ENCODE data around the gene RSRC2. TPM values are rescaled to one million over a fixed set of nuclear protein-coding genes. Genes with fewer than 3 reads are reported as not detected.
"Not testable (repeated sequence)": the region's sequence is repeated elsewhere in the genome, so short reads cannot be mapped to it uniquely, and the experiment has no call there.

Gene RSRC2
- total RNA-seq, 1 donor from 2014 or later: 83.3 TPM

DNA sequence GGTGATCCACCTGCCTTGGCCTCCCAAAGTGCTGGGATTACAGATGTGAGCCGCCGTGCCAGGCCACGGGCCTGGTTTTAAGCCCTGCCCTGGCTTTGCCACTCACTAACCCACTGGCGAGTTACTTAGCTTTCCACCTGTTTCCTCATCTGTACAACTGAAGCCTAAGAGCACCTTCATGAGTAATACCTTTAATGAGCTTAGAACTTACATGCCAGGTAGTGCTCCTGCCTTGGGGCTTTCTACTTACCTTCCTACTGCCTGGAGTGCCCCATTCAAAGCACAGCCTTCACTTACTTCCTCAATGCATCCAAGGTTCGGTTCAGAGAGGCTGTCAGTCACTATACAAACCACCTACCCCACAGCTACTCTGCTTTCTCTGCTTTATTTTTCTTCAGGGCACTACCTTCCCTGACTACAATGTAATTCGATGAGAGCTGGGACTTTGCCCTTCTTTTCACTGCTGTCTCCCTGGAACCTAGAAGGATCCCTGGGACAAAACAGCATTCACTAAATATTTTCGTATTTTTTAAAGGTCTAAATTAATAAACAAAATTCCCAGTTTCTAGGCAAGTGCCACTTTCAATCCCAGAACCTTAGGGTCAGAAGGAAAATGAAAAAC lies 39.8 kb downstream of the RSRC2 start:
- DNase-seq (ENCODE audit: low read depth): no peak

GRCh38 chr12:122486360-122486759 lies 40.4 kb downstream of the RSRC2 start:
- DNase-seq (ENCODE audit: low read depth): not testable (repeated sequence)

- not testable (repeated sequence) for DNase-seq (ENCODE audit: low read depth)
These were observed 42.4 kb downstream of the RSRC2 start for GRCh38 chr12:122484385-122484784.

GRCh38 chr12:122483969-122484368 lies 42.8 kb downstream of the RSRC2 start:
- DNase-seq (ENCODE audit: low read depth): no peak

GRCh38 chr12:122481861-122482260 lies 44.9 kb downstream of the RSRC2 start:
- no peak for DNase-seq (ENCODE audit: low read depth)

DNA sequence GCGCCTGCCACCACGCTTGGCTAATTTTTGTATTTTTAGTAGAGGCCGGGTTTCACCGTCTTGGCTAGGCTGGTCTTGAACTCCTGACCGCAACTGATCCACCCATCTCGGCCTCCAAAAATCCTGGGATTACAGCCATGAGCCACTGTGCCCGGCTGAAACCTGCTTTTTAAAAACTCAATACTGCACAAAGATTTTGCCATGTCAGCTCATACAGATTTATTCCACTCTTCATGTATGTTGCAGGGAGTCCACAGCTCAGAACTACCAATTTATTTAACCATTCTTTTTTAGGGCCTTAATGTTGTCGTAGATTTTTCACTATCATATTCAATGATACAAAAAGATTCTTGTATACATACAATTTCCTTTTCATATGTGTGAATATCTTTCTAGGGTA lies 46.0 kb downstream of the RSRC2 start:
- no peak for DNase-seq (ENCODE audit: low read depth)

DNA sequence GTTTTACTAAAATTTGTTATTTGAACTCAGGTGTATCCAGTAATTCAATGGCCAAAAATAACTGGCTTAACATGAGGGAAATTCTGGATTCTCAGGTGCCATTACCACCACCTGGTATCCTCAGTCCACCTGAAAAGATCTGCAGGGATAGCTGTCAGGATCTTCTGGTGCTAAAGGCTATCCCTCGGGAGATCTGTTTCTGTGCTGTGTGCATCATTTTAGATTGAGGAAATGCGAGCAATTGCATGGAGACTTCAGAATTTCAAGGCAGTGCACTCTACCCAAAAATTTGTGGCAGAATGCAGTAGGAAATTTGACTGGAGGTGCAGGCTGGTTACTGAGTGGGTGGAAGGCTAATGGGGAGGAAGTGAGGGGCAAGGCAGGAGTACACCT lies 52.4 kb downstream of the RSRC2 start:
- DNase-seq (ENCODE audit: low read depth): no peak

GRCh38 chr12:122473543-122474323 lies 53.0 kb downstream of the RSRC2 start:
- peak; percentile 24 for DNase-seq (ENCODE audit: low read depth)

DNA sequence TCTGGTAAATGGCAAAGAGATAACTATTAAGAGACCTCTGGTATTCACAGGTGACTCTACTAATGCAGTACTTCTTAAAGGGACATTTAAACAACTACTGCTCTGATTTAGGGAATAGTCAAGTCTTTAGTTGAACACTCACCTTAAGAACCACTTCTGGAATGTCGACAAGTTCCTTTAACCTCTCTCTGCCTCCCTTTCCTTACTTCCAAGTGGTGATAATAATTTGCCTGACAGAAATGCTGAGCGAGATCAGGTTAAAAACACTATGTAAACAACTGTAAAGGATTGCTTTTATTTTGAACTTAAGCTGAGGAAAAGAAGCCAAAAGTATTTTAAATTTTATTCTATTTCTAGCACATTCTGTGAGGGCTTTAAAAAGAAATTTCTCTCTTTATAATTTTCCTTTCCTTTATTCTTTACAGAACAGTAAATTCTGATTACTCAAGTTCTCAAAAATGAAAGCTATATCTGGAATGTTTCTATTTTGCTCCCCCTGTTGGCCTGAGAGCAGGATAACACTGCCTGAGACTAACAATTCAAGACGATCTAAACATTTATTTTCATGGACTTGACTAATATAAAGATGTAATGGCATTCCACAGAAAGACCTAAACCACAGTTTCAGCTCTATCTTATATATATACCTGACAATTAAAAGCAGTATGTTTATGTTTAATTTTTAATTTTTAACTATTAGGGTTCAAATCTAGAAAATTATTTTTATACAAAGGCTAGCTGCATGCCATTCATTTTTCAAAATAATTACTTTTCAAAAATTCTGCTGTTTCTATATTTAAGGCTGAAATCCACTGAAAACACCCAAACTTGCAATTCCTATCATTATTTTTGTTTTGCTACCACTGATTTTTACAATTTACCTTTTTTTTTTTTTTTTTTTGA lies 55.2 kb downstream of the RSRC2 start:
- DNase-seq (ENCODE audit: low read depth): peak; percentile 82

DNA sequence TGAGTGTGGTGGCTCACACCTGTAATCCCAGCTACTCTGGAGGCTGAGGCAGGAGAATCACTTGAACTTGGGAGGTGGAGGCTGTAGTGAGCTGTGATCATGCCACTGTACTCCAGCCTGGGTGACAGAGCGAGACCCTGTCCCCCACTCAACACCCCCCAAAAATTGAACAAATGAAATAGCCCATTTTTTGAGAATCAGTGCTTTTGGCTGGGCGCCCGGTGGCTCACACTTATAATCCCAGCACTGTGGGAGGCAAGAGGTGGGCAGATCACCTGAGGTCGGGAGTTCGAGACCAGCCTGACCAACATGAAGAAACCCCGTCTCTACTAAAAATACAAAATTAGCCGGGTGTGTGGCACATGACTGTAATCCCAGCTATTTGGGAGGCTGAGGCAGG lies 56.2 kb downstream of the RSRC2 start:
- DNase-seq (ENCODE audit: low read depth): not testable (repeated sequence)

DNA sequence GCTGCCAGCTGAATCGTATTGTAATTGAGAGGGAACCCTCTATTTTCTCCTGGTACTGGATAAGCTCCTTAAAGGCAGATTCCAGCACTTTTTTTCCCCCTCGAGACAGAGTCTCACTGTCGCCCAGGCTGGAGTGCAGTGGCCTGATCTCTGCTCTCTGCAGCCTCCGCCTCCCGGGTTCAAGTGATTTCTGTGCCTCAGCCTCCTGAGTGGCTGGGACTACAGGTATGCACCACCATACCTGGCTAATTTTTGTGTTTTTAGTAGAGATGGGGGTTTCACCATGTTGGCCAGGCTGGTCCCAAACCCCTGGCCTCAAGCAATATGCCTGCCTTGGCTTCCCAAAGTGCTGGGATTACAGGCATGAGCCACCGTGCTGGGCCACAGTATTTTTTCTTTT lies 56.9 kb downstream of the RSRC2 start:
- not testable (repeated sequence) for DNase-seq (ENCODE audit: low read depth)

DNA sequence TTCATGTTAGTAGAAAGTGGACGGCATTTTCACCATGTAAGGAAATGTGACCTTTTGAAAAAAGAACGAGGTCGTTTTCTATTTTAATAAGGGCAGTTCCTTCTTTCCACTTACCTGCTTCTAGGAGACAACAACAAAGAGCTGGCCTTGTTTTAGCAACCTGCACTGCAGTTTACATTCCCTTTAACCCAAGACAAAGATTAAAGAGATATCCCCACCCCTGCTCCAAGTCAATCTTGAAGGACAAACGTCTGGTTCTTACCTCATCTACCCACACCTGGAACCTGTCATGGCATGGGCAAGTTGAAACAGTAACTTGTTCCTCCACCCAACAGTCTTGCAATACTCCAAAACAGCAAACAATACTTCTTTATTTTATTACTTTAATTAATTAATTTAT lies 58.8 kb downstream of the RSRC2 start:
- no peak for DNase-seq (ENCODE audit: low read depth)

DNA sequence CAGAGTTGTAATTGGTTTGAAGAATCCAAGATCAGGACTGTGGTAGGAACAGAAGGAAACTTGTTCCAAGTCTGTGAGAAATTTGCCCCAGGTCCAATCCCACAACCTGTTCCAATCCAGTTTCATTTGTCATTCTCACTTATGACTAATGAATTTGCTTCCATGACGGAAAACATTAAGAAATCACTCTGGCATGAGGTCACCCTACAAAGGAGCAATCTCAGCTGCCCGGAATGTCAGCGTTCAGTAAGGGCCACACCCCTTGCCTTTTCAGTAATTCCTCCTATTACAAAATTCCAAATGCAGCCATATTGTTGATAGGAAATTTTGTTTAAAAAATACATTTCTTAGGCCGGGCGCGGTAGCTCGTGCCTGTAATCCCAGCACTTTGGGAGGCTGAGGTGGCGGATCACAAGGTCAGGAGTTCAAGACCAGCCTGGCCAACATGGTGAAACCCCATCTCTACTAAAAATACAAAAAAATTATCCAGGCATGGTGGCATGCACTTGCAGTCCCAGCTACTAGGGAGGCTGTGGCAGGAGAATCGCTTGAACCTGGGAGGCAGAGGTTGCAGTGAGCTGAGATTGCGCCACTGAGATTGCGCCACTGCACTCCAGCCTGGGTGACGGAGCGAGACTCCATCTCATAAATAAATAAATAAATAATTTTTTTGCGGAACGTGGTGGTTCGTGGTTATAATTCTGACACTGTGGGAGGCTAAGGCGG lies 62.3 kb downstream of the RSRC2 start:
- peak; percentile 88 for DNase-seq (ENCODE audit: low read depth)

GRCh38 chr12:122460641-122461040 lies 66.1 kb downstream of the RSRC2 start:
- no peak for DNase-seq (ENCODE audit: low read depth)

GRCh38 chr12:122460061-122460460 lies 66.7 kb downstream of the RSRC2 start:
- DNase-seq (ENCODE audit: low read depth): no peak

DNA sequence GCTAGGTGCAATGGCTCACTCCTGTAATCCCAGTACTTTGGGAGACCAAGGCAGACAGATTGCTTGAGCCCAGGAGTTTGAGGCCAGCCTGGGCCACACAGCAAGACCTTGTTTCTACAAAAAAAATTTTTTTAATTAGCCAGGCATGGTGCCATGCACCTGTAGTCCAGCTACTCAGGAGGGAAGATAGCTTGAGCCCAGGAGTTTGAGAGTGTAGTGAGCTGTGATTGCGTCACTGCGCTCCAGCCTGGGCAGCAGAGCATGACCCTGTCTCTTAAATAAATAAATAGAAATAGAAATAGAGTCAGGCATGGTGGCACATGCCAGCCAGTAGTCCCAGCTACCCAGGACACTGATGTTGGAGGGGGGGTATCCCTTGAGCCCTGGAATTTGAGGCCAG lies 67.5 kb downstream of the RSRC2 start:
- DNase-seq (ENCODE audit: low read depth): no peak

DNA sequence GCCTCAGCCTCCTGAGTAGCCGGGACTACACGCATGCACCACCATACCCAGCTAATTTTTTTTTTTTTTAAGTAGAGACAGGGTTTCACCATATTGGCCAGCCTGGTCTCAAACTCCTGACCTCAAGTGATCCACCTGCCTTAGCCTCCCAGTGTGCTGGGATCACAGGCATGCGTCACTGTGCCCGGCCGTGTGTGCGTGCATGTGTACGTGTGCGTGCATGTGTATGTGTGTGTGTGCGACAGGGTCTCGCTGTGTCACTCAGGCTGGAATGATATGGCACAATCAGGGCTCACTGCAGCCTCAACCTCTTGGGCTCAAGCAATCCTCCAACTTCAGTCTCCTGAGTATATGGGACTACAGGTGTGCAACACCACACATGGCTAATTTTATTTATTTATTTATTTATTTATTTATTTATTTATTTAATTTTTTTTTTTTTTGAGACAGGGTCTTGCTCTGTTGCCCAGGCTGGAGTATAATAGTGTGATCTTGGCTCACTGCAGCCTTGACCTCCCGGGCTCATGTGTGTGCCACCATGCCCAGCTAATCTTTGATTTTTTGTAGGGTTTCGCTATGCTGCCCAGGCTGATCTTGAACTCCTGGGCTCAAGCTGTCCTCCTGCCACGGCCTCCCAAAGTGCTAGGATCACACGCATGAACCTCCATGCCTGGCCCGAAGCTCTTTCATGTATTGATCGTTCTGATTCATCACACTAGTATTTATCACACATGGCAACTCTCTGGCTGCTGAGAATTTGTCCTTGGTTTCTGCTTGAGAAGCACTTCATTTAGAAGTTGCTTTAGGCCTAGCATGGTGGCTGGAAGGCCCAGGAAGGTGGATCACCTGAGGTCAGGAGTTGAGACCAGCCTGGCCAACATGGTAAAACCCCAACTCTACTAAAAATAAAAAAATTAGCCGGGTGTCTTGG lies 68.4 kb downstream of the RSRC2 start:
- no peak for DNase-seq (ENCODE audit: low read depth)

- no peak for DNase-seq (ENCODE audit: low read depth)
These were observed 69.1 kb downstream of the RSRC2 start for GRCh38 chr12:122457627-122458026.

GRCh38 chr12:122454739-122455138 lies 72.0 kb downstream of the RSRC2 start:
- no peak for DNase-seq (ENCODE audit: low read depth)

DNA sequence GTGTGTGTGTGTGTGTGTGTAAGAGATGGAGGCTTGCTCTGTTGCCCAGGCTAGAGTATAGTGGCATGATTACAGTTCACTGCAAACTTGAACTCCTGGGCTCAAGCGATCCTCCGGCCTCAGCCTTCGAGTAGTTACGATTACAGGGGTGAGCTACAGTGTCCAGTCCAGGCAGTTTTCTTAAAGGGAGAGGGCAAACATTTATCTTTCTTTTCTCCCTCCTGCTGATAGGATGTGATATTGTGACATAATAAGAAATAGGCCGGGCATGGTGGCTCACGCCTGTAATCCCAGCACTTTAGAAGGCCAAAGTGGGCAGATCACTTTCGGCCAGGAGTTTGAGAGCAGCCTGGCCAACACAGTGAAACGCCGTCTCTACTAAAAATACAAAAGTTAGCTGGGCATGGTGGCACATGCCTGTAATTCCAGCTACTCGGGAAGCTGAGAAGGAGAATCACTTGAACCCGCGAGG lies 72.5 kb downstream of the RSRC2 start:
- DNase-seq (ENCODE audit: low read depth): no peak

All from myocyte (in vitro differentiated cells).